Aorta (tissue), 5 donors: Measurements from ENCODE around the gene BICC1. TPM values are rescaled to one million over a fixed set of nuclear protein-coding genes. Genes with fewer than 3 reads are reported as not detected.

ENCODE experiments used
- ATAC-seq: fragments of 200-7000 bp; cut with Tn5 transposase; one replicate; pipeline ENCODE4 v1.9.1; 2022; ENCODE audit warnings: moderate library complexity; ENCODE audit not compliant: low FRiP score
- DNase-seq, 2 donors: peaks; one replicate each; pipeline ENCODE4 v3.0.0-alpha.2; 2020
- H3K27ac ChIP-seq, 2 donors: one replicate each; pipeline ENCODE4 v1.5.1; 2013; ENCODE audit warnings: low read length in 2 of 2, mild to moderate bottlenecking in 2 of 2, moderate library complexity in 2 of 2, control low read depth in 1 of 2, inconsistent platforms in 1 of 2, low read depth in 1 of 2
- H3K27me3 ChIP-seq, 2 donors: one replicate each; pipeline ENCODE4 v1.6.1; 2013; ENCODE audit warnings: control low read depth in 1 of 2, low read length in 1 of 2, mild to moderate bottlenecking in 1 of 2, moderate library complexity in 1 of 2; ENCODE audit not compliant: insufficient read depth in 2 of 2, control insufficient read depth in 1 of 2
- H3K36me3 ChIP-seq, 2 donors: one replicate each; pipeline ENCODE4 v1.6.1; 2013; ENCODE audit warnings: control low read depth in 1 of 2, low read length in 1 of 2, mild to moderate bottlenecking in 1 of 2; ENCODE audit not compliant: insufficient read depth in 2 of 2, control insufficient read depth in 1 of 2
- H3K4me1 ChIP-seq, 2 donors: one replicate each; pipeline ENCODE4 v1.6.1; 2013; ENCODE audit warnings: low read length in 2 of 2, control low read depth in 1 of 2, mild to moderate bottlenecking in 1 of 2, moderate library complexity in 1 of 2; ENCODE audit not compliant: insufficient read depth in 2 of 2, control insufficient read depth in 1 of 2
- H3K4me3 ChIP-seq, 2 donors: one replicate each; pipeline ENCODE4 v1.5.1; 2013; ENCODE audit warnings: low read length in 2 of 2, control low read depth in 1 of 2, mild to moderate bottlenecking in 1 of 2
- H3K9me3 ChIP-seq: one replicate; pipeline ENCODE4 v1.6.1; 2013; ENCODE audit warnings: mild to moderate bottlenecking, low read length; ENCODE audit not compliant: control insufficient read depth
- WGBS, 2 donors: extraction: QIAGEN DNeasy Blood & Tissue Kit; methylation state at CpG; one replicate each; pipeline ENCODE4 v1.1.7; 2013; 5-methylcytosine and 5-hydroxymethylcytosine counted together
- intact Hi-C, 2 donors: fragments of 100-400 bp; cut with DNase I; formaldehyde crosslinking; loops; one replicate each; pipeline versions ENCODE4 v1.14.2 to v1.15.0; 2022
- polyA plus RNA-seq, 2 donors: library from polyadenylated mRNA; stranded (reverse); fragments of 200-250 nt; gene quantifications; one replicate each; pipeline ENCODE4 v1.2.3, GENCODE V29; 2013
- total RNA-seq, 2 donors: library from RNA; stranded (reverse); fragmentation: NEBNext Ultra II Directional; extraction: Animal tissue kit (Norgen Biotek cat#: 25700); gene quantifications; one replicate each; pipeline ENCODE4 v1.2.1, GENCODE V29; 2021
- donor health status: healthy with polysubstance abuse.
- donor health status: Bipolar disorder and iron deficiency.
- donor health status: DM: no; HTN: no; CAD: no.
- donor health status: DM: no; HTN: no; CAD: no.
- donor health status: DM: yes; HTN: yes; CAD: no.

Gene BICC1
- total and polyA plus RNA-seq, 4 donors: 3.8 to 46.8 (median 13.9) TPM

DNA sequence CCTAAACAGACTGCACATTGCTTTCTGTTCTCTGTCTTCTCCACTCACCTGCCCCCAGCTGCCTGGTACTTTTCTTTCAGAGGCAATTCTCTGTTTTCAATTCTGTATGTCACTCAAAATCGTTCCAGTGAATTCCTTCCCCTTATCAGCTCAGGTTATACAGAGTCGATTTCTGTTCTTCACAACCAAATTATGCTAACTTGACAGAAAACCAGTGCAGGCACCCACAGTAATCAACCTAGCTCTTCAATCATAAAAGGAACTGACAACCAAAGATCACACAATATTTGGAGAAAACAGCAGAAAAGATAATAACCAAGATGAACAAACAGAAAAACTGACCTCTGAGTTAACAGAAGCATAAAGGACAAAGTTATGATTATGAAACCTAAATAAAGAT lies 360.5 kb downstream of the BICC1 start:
- ATAC-seq: no peak
- H3K4me1 ChIP-seq: no peaks in the 10 kb centered on the region
- H3K27ac ChIP-seq: no peak overlapping the region
- no peaks in the 10 kb centered on the region for H3K27me3 ChIP-seq
- intact Hi-C loops: no loop called here
- WGBS, 2 donors: 67 to 74% methylated on average over 2 of the region's 2 CpGs
- H3K4me3 ChIP-seq: no peak overlapping the region
- no peaks in the 10 kb centered on the region for H3K36me3 ChIP-seq
- H3K9me3 ChIP-seq: no peaks in the 10 kb centered on the region
- DNase-seq: no peak

Other genes starting within 250 kb of the BICC1 start
- 1 to 10 TPM; 4.5 to 8.1 TPM for gene IPMK, start 245.0 kb upstream of the BICC1 start, total RNA-seq
- 1 to 10 TPM in 1 of 2 donors, under 1 TPM in 1; 0.87 to 2.9 TPM for gene IPMK, start 245.0 kb upstream of the BICC1 start, polyA plus RNA-seq
- 10 to 100 TPM; 28.8 to 30.7 TPM for gene CISD1, start 243.7 kb upstream of the BICC1 start, total RNA-seq
- 10 to 100 TPM; 33.7 to 47.7 TPM for gene CISD1, start 243.7 kb upstream of the BICC1 start, polyA plus RNA-seq
- 10 to 100 TPM; 15.6 to 17.8 TPM for gene UBE2D1, start 177.9 kb upstream of the BICC1 start, total RNA-seq
- 10 to 100 TPM; 10.6 to 10.9 TPM for gene UBE2D1, start 177.9 kb upstream of the BICC1 start, polyA plus RNA-seq
- gene TFAM, start 127.5 kb upstream of the BICC1 start, total RNA-seq: 10 to 100 TPM; 20.0 to 25.5 TPM
- 1 to 10 TPM; 6.5 to 7.1 TPM for gene TFAM, start 127.5 kb upstream of the BICC1 start, polyA plus RNA-seq